ENCODE results near the gene TOMM22. TPM values are rescaled to one million over a fixed set of nuclear protein-coding genes. Genes with fewer than 3 reads are reported as not detected.

TOMM22 gene
- total and polyA plus RNA-seq, 2 donors (not counting 1 experiment from before 2014, with no cell fraction given), result 61.1 to 80.3 TPM

- H3K4me1 ChIP-seq (ENCODE audit: control insufficient read depth, extremely low read depth, insufficient read depth, low read length), result peaks cover 18% of the 10 kb centered on the region
- no peaks in the 10 kb centered on the region for H3K9me3 ChIP-seq (ENCODE audit: control insufficient read depth, insufficient read depth, low read depth, low read length)
- TF ChIP-seq CTCF (conservative IDR thresholded peaks at IDR 0.05 in 1 of 2, IDR thresholded peaks at IDR 0.05 in 1 of 2; ENCODE audit: low read depth in 1 of 2, low read length in 2 of 2), result no peak
- no peak for TF ChIP-seq EZH2 (IDR thresholded peaks at IDR 0.05; ENCODE audit: low read length, missing control alignments)
- H3K4me2 ChIP-seq (ENCODE audit: extremely low read depth, insufficient read depth, low read length), result peak overlapping the region; percentile 98
- H3K27ac ChIP-seq (ENCODE audit: insufficient read depth, low read length), result peak overlapping the region; percentile 78
- no peaks in the 10 kb centered on the region for H3K27me3 ChIP-seq (ENCODE audit: control insufficient read depth, insufficient read depth, low read length)
- no peaks in the 10 kb centered on the region for H4K20me1 ChIP-seq (ENCODE audit: control insufficient read depth, extremely low read depth, insufficient read depth, low read length)
- H3K79me2 ChIP-seq (ENCODE audit: control insufficient read depth, insufficient read depth, low read length), result peaks cover 61% of the 10 kb centered on the region
- H3K4me3 ChIP-seq (replicated peaks in 1 of 4; ENCODE audit: control extremely low read depth in 1 of 4, insufficient read depth in 1 of 4, low read depth in 3 of 4, low read length in 4 of 4), result peak overlapping the region in 3 of 4 experiments; percentile 5 to 92 (median 23)
- H3K9ac ChIP-seq (ENCODE audit: insufficient read depth, low read length), result no peak overlapping the region
- DNase-seq (ENCODE audit: low read depth in 2 of 2), result peak; percentile 32 to 77
- no peak overlapping the region for H2AFZ ChIP-seq (ENCODE audit: low read length)
- peaks cover 3% of the 10 kb centered on the region for H3K36me3 ChIP-seq (ENCODE audit: control insufficient read depth, insufficient read depth, low read length)
These were observed 15.8 kb downstream of the TOMM22 start for GRCh38 chr22:38697425-38698089.

GRCh38 chr22:38698407-38699094 is 16.8 kb downstream of the TOMM22 start:
- Histone ChIP-seq H3K9ac (ENCODE audit: insufficient read depth, low read length) (no peak overlapping the region), H3K4me1 (ENCODE audit: control insufficient read depth, extremely low read depth, insufficient read depth, low read length) (peaks cover 18% of the 10 kb centered on the region), H3K27ac (ENCODE audit: insufficient read depth, low read length) (no peak overlapping the region), H3K4me2 (ENCODE audit: extremely low read depth, insufficient read depth, low read length) (peak overlapping the region; percentile 98), H3K79me2 (ENCODE audit: control insufficient read depth, insufficient read depth, low read length) (peaks cover 55% of the 10 kb centered on the region), H3K27me3 (ENCODE audit: control insufficient read depth, insufficient read depth, low read length) (no peaks in the 10 kb centered on the region), H3K9me3 (ENCODE audit: control insufficient read depth, insufficient read depth, low read depth, low read length) (no peaks in the 10 kb centered on the region), H2AFZ (ENCODE audit: low read length) (no peak overlapping the region), H3K36me3 (ENCODE audit: control insufficient read depth, insufficient read depth, low read length) (peaks cover 3% of the 10 kb centered on the region), H3K4me3 (replicated peaks in 1 of 4; ENCODE audit: control extremely low read depth in 1 of 4, insufficient read depth in 1 of 4, low read depth in 3 of 4, low read length in 4 of 4) (peak overlapping the region in 3 of 4 experiments; percentile 5 to 92 (median 82)), H4K20me1 (ENCODE audit: control insufficient read depth, extremely low read depth, insufficient read depth, low read length) (no peaks in the 10 kb centered on the region)
- TF ChIP-seq EZH2 (IDR thresholded peaks at IDR 0.05; ENCODE audit: low read length, missing control alignments), result no peak
- no peak for TF ChIP-seq CTCF (conservative IDR thresholded peaks at IDR 0.05 in 1 of 2, IDR thresholded peaks at IDR 0.05 in 1 of 2; ENCODE audit: low read depth in 1 of 2, low read length in 2 of 2)
- DNase-seq (ENCODE audit: low read depth in 2 of 2), result no peak

GRCh38 chr22:38699143-38699542 is 17.4 kb downstream of the TOMM22 start:
- peaks cover 18% of the 10 kb centered on the region for H3K4me1 ChIP-seq (ENCODE audit: control insufficient read depth, extremely low read depth, insufficient read depth, low read length)
- H3K4me3 ChIP-seq (replicated peaks in 1 of 4; ENCODE audit: control extremely low read depth in 1 of 4, insufficient read depth in 1 of 4, low read depth in 3 of 4, low read length in 4 of 4), result peak overlapping the region; percentile 43 to 92 (median 73)
- no peaks in the 10 kb centered on the region for H4K20me1 ChIP-seq (ENCODE audit: control insufficient read depth, extremely low read depth, insufficient read depth, low read length)
- H3K4me2 ChIP-seq (ENCODE audit: extremely low read depth, insufficient read depth, low read length), result peak overlapping the region; percentile 98
- DNase-seq (ENCODE audit: low read depth in 2 of 2), result no peak
- H3K9me3 ChIP-seq (ENCODE audit: control insufficient read depth, insufficient read depth, low read depth, low read length), result no peaks in the 10 kb centered on the region
- H3K27ac ChIP-seq (ENCODE audit: insufficient read depth, low read length), result peak overlapping the region; percentile 89
- TF ChIP-seq CTCF (conservative IDR thresholded peaks at IDR 0.05 in 1 of 2, IDR thresholded peaks at IDR 0.05 in 1 of 2; ENCODE audit: low read depth in 1 of 2, low read length in 2 of 2) (no peak), EZH2 (IDR thresholded peaks at IDR 0.05; ENCODE audit: low read length, missing control alignments) (no peak)
- no peak overlapping the region for H3K9ac ChIP-seq (ENCODE audit: insufficient read depth, low read length)
- no peak overlapping the region for H2AFZ ChIP-seq (ENCODE audit: low read length)
- H3K79me2 ChIP-seq (ENCODE audit: control insufficient read depth, insufficient read depth, low read length), result peaks cover 49% of the 10 kb centered on the region
- H3K27me3 ChIP-seq (ENCODE audit: control insufficient read depth, insufficient read depth, low read length), result no peaks in the 10 kb centered on the region
- H3K36me3 ChIP-seq (ENCODE audit: control insufficient read depth, insufficient read depth, low read length), result peaks cover 2% of the 10 kb centered on the region

All from fibroblast of lung (primary cell).